Myocyte (in vitro differentiated cells): ENCODE measurements around the gene ZDHHC7. TPM values are rescaled to one million over a fixed set of nuclear protein-coding genes. Genes with fewer than 3 reads are reported as not detected.

Source experiments
- DNase-seq: peaks from one replicate; pipeline ENCODE4 v3.0.0-alpha.2; 2012; ENCODE audit warnings: low read depth
- total RNA-seq: library from RNA; depleted of rRNA; stranded (reverse); fragments of >200 nt; gene quantifications from 2 replicates; pipeline ENCODE4 v1.2.3, GENCODE V29; 2014

Gene ZDHHC7
- total RNA-seq, 1 donor from 2014 or later = 75.7 TPM

DNA sequence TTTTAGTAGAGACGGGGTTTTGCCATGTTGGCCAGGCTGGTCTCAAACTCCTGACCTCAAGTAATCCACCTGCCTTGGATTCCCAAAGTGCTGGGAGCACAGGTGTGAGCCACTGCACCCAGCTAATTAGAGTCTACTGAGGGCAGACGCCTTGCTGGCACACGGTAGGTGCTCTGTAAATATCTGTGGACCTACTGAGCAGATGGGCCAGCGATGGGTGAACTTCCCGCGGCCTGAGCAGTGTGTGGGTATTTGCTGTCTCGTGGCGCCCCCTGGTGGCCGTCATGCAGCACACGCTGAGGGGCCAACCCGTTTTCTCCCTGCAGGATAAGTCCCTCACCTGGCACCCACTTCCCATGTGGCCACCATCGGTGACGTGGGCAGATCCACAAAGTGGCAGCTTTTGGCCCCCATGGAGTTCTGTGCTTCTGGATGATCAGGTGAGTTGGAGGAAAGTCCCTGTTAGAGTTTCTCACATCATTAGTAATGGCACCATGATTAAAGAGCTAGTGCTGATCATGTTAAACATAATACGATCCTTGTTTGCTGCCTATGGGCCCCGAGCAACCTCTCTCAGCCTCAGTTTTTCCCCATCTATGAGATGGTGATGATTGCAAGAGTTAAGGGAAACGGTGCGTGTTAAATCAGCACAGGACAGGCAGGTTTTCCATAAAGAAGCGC lies 40.7 kb downstream of the ZDHHC7 start:
- peak; percentile 67 for DNase-seq

- DNase-seq = no peak
These were observed 43.5 kb downstream of the ZDHHC7 start for GRCh38 chr16:84967828-84968227.

DNA sequence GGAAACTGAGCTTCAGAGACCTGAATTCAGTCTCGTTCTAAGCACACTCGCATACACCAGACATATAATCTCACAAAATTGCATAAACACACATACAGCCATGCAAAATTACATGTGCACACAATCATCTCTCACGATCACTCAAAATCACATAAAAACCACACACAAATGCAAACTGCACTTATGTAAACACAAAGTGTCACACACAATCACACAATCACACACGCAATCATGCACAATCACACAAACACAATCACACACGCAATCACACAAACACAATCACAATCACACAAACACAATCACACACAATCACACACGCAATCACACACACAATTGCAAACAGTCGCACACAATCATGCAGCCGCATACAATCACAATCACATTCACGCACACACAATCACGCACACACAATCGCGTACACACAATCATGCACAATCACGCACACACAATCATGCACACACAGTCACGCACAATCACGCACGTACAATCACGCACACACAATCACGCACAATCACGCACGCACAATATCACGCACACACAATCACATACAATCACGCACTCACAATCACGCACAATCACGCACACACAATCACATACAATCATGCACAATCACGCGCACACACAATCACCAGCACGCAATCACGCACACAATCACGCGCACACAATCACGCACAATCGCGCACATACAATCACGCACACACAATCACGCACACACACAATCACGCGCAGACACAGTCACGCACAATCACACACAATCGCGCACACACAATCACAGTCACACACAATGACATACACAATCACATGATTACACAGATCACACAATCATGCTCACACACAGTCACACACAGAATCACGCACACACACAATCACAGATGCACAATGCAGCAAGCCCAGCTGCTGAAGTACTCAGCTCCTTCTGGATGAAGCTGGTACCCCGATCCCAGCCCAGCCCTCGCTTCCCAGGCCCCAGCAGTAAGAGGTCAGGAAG lies 45.6 kb downstream of the ZDHHC7 start:
- no peak for DNase-seq

DNA sequence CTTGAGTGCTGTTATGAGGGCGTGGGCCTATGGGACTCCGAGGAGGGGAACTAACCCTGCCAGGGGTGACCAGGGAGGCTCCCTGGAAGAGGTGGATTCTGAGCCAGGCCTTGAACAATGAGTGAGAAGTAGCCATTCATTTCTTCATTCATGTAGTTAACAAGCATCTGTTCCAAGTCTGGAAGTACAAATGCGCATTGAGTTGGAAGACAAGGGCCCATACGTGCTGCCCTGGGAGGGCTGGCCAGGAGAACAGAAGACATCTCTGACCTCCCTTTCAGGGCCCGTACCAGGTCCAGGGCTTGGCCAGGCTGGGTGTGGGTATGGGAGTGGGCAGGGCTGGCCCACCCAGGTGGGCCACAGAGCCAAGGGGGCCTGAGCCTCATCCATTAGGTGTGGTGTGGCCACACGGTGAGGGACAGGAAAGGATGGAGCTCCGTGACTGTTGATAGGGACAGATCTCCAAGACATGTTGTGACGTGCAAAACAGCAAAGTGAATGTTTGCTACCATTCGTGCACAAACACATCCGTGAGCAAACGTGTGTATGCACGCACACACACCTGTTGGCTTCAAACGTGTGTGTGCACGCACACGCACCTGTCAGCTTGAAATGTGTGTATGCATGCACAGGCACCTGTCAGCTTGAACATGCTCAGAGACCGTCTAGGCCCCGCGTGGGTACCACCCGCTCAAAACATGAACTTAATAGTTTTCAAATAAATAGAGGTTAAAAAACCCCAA lies 46.8 kb downstream of the ZDHHC7 start:
- DNase-seq = no peak

DNA sequence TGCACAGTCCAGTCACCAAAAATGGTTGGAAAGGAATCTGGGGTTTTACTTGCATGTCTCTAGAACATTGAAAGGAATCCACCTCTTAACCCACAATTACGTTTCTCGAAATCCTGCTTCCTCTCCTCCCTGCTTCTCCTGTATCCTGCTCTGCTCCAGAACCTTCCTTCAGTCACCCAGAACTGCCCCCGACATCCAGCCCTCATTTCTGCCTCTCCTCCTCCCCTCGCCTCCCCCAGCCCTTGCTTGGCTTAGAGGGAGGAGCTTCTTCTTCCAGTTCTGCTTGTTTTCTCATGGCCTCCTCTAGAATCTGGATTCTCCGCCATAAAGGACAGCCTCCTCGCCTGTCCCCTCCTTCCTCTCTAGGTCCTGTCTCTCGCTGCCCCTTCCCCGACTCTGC lies 48.3 kb downstream of the ZDHHC7 start:
- no peak for DNase-seq

DNA sequence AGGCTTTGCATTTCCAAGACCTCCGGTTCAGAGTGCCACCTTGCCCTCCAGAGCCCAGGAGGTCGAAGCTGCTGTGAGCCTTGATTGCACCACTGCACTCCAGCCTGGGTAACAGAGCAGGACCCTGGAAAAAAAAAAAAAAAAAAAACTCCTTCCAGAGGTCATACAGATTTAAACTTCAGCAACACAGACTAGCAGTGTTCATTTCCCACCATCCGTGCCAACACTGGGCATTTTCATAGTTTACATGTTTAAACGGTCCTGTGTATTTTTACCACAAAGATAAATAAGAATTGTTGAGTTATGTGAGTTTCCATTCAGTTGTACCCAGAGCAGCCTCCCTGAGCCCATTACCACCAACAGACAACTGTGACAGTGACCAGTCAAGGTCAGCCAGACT lies 50.4 kb downstream of the ZDHHC7 start:
- no peak for DNase-seq

GRCh38 chr16:84959784-84960417 lies 51.4 kb downstream of the ZDHHC7 start:
- no peak for DNase-seq

- DNase-seq = no peak
These were observed 52.2 kb downstream of the ZDHHC7 start for GRCh38 chr16:84959045-84959576.

DNA sequence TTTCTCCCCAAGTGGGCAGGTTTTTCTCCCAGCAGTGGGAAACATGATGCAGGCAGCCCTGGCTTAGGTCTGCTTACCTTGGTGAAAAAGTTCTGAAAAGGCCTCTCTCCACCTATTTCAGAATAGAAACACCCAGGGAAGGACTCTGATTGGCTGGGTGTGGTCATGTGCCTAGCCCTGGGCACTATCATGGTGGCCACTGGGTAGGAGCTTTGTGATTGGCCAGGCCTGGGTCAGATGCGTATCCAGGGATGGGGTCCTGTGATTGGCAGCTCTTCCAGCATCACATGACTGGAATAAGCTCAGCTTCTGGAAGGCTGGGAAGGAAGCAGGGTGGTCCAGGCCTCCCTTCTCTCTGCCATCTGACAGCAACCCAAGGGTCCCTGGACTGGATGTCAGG lies 53.5 kb downstream of the ZDHHC7 start:
- no peak for DNase-seq

GRCh38 chr16:84957192-84957591 lies 54.1 kb downstream of the ZDHHC7 start:
- no peak for DNase-seq

- no peak for DNase-seq
These were observed 55.9 kb downstream of the ZDHHC7 start for GRCh38 chr16:84955427-84955826.

- DNase-seq = no peak
These were observed 58.1 kb downstream of the ZDHHC7 start for GRCh38 chr16:84953190-84953746.

- peak; percentile 84 for DNase-seq
These were observed 58.8 kb downstream of the ZDHHC7 start for GRCh38 chr16:84952335-84953189.

DNA sequence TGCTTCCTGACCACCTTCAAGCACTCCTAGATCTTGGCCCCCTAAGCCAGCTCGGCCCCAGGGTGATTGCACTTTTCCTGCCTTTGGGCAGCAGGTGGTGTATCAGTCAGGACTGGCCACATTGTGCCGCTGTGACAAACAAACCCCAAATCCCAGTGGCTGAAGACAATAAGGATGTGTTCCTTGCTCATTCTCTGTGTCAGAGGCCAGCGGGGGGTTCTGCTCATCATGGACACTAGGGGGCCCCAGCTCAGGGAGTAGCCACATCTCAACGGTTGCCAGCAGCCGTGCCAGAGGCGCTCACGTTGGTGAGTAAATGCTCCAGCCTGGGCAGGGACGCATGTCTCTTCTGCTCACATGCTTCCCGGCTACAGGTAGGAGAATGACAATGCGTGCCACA lies 60.4 kb downstream of the ZDHHC7 start:
- DNase-seq = no peak

- no peak for DNase-seq
These were observed 61.4 kb downstream of the ZDHHC7 start for GRCh38 chr16:84949772-84950436.

DNA sequence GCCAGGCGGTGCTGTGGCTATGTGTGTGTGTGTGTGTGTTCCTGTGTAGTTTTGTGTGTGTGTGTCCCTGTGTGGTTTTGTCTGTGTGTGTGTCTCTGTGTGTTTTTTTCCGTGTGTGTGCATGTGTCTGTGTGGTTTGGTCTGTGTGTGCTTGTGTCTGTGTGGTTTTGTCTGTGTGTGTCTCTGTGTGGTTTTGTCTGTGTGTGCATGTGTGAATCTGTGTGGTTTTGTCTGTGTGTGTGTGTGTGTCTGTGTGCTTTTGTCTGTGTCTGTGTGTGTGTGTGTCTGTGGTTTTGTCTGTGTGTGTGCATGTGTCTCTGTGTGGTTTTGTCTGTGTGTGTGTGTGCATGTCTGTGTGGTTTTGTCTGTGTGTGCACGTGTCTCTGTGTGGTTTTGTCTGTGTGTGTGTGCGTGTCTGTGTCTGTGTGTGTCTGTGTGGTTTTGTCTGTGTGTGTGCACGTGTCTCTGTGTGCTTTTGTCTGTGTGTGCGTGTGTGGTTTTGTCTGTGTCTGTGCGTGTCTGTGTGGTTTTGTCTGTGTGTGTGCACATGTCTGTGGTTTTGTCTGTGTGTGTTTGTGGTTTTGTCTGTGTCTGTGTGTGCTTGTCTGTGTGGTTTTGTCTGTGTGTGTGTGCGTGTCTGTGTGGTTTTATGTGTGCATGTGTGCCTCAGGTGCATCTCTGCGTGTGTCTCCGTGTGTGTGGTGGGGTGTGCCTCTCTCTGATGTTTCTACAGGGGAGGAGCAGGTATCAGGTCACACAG lies 62.3 kb downstream of the ZDHHC7 start:
- no peak for DNase-seq

DNA sequence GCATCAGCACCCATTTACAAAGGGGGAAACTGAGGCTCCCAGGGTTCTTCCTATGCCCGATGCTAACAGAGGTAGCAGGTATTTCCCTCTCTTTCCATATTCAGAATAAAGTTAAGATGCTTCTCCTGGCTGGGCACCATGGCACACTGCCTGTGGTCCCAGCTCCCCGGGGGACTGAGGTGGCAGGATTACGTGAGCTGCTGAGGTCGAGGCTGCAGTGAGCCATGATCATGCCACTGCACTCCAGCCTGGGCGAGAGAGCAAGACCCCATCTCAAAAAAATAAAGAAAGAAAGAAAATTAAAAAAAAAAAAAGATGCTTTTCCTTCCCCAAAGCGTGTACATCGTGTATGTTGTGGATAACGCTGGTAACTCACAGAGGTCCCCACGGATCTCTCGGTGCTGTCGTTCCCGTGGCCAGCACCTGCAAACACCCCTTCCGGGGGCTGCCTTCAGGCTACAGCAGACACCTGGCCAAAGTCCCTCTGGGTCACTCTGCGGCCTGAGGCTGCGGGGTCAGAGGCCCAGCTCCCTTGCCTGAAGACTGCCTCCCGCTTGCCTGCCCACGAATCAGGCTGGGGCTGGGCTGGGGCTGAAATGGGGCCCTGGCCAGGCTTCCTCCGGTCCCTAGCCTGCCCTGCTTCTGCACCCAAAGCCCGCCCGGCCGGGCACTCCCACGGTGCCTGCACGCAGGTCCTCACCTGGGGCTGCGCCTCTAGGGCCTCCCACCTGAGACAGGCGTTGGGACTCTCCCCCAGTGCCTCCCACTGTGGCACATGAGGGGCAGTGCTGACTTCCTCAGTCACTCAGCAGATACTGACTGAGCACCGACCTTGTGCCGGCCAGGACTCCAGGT lies 63.1 kb downstream of the ZDHHC7 start:
- DNase-seq = no peak
